ENCODE measurements around the gene HDDC3.

Gene HDDC3

GRCh38 chr15:90895571-90896117 is 36.7 kb downstream of the HDDC3 start:
- no peaks in the 10 kb centered on the region for H3K9me2 ChIP-seq (replicated peaks; ENCODE audit: low read depth, low read length)
- no peaks in the 10 kb centered on the region for H3K79me2 ChIP-seq (ENCODE audit: insufficient read depth, low read length)
- H3K4me3 ChIP-seq (ENCODE audit: low read length, poor library complexity, severe bottlenecking): no peak overlapping the region
- no peaks in the 10 kb centered on the region for H4K20me1 ChIP-seq (ENCODE audit: insufficient read depth, low read length, poor library complexity, severe bottlenecking)
- H3F3A ChIP-seq (ENCODE audit: low read depth): no peaks in the 10 kb centered on the region
- H2AFZ ChIP-seq (ENCODE audit: low read length): no peak overlapping the region
- H3K4me1 ChIP-seq (ENCODE audit: insufficient read depth, low read length, poor library complexity, severe bottlenecking): no peaks in the 10 kb centered on the region
- no peaks in the 10 kb centered on the region for H3K9me3 ChIP-seq (ENCODE audit: insufficient read depth, low read depth, low read length)
- TF ChIP-seq EZH2phosphoT487 (IDR thresholded peaks at IDR 0.05; ENCODE audit: borderline replicate concordance) (no peak), CTCF (conservative IDR thresholded peaks at IDR 0.05; ENCODE audit: low read length) (0 out of 2 replicates have a peak, but pooled peaks have one; percentile 14)
- peaks cover 40% of the 10 kb centered on the region; the same call in 1 of the 2 replicates for H3K36me3 ChIP-seq (ENCODE audit: insufficient read depth, low read length)
- no peak overlapping the region for H3K9ac ChIP-seq (ENCODE audit: low read depth, low read length, poor library complexity, severe bottlenecking)
- no peak overlapping the region for H3K4me2 ChIP-seq (ENCODE audit: low read depth, low read length, poor library complexity, severe bottlenecking)
- no peaks in the 10 kb centered on the region for H3K27me3 ChIP-seq (ENCODE audit: insufficient read depth, low read length, poor library complexity, severe bottlenecking)

- Histone ChIP-seq H3K9me3 (ENCODE audit: insufficient read depth, low read depth, low read length) (no peaks in the 10 kb centered on the region), H3K4me1 (ENCODE audit: insufficient read depth, low read length, poor library complexity, severe bottlenecking) (no peaks in the 10 kb centered on the region), H3K9ac (ENCODE audit: low read depth, low read length, poor library complexity, severe bottlenecking) (no peak overlapping the region), H3F3A (ENCODE audit: low read depth) (no peaks in the 10 kb centered on the region), H4K20me1 (ENCODE audit: insufficient read depth, low read length, poor library complexity, severe bottlenecking) (no peaks in the 10 kb centered on the region), H2AFZ (ENCODE audit: low read length) (no peak overlapping the region), H3K36me3 (ENCODE audit: insufficient read depth, low read length) (peaks cover 40% of the 10 kb centered on the region; the same call in 1 of the 2 replicates), H3K4me3 (ENCODE audit: low read length, poor library complexity, severe bottlenecking) (no peak overlapping the region), H3K79me2 (ENCODE audit: insufficient read depth, low read length) (no peaks in the 10 kb centered on the region), H3K4me2 (ENCODE audit: low read depth, low read length, poor library complexity, severe bottlenecking) (no peak overlapping the region), H3K27me3 (ENCODE audit: insufficient read depth, low read length, poor library complexity, severe bottlenecking) (no peaks in the 10 kb centered on the region), H3K9me2 (replicated peaks; ENCODE audit: low read depth, low read length) (no peaks in the 10 kb centered on the region)
- no peak for TF ChIP-seq EZH2phosphoT487 (IDR thresholded peaks at IDR 0.05; ENCODE audit: borderline replicate concordance)
- TF ChIP-seq CTCF (conservative IDR thresholded peaks at IDR 0.05; ENCODE audit: low read length): peak; percentile 54
Observed at GRCh38 chr15:90893175-90894090, 38.9 kb downstream of the HDDC3 start.

GRCh38 chr15:90892498-90893174 is 39.7 kb downstream of the HDDC3 start:
- Histone ChIP-seq H3K4me3 (ENCODE audit: low read length, poor library complexity, severe bottlenecking) (no peak overlapping the region), H3K79me2 (ENCODE audit: insufficient read depth, low read length) (no peaks in the 10 kb centered on the region), H3K36me3 (ENCODE audit: insufficient read depth, low read length) (peaks cover 40% of the 10 kb centered on the region; the same call in 1 of the 2 replicates), H3K4me2 (ENCODE audit: low read depth, low read length, poor library complexity, severe bottlenecking) (no peak overlapping the region), H3K4me1 (ENCODE audit: insufficient read depth, low read length, poor library complexity, severe bottlenecking) (no peaks in the 10 kb centered on the region), H2AFZ (ENCODE audit: low read length) (no peak overlapping the region), H3F3A (ENCODE audit: low read depth) (no peaks in the 10 kb centered on the region), H3K9ac (ENCODE audit: low read depth, low read length, poor library complexity, severe bottlenecking) (no peak overlapping the region), H3K9me2 (replicated peaks; ENCODE audit: low read depth, low read length) (no peaks in the 10 kb centered on the region), H3K27me3 (ENCODE audit: insufficient read depth, low read length, poor library complexity, severe bottlenecking) (no peaks in the 10 kb centered on the region), H4K20me1 (ENCODE audit: insufficient read depth, low read length, poor library complexity, severe bottlenecking) (no peaks in the 10 kb centered on the region), H3K9me3 (ENCODE audit: insufficient read depth, low read depth, low read length) (no peaks in the 10 kb centered on the region)
- TF ChIP-seq CTCF (conservative IDR thresholded peaks at IDR 0.05; ENCODE audit: low read length) (no peak), EZH2phosphoT487 (IDR thresholded peaks at IDR 0.05; ENCODE audit: borderline replicate concordance) (no peak)
